ENCODE results near the gene S100A6.

DNA sequence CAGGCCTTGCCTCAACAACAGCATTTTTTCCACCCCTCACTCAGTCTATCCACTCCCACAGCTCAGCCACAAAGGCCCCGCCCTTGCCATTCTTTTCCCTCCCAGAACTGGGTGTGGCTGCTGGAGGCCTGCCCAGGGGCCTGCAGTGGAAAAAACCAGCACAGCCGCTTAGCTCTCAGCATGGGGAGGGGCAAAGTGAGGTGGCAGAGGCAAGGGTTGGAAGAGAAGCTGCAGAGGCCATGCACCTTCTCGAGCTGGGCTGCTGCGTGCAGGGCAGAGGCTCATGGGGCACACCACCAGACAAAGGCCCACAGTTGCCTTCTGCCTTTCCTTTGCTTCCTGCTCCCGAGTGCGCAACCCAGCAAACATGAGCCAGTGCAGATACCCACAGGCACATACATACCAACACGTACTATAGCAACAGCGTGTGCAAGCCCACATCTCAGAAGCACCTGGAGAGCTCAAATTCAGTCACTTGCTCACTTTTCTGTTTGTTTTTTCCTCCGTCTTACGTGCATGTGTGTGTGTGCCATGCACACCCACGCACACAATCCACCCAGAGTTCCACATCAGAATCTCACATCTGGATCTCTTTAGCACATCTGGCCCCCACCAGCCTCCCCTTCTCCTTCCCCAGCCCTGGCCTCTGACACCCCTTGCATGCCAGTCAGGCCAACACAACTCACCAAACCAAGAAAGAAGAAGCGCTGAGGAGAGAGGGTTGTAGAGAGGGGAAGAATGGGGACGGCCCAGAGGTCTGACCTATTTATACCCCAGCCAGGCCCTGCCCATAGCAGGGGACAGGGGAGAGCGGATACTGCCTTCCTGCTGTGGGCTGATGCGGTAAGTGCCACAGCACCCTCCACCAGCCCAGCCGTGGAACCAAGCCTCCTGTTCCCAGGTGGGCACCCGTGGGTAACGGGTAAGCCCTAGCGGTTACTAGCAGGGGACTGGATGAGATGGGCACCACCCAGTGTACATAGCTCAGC is 9.6 kb upstream of the S100A6 start, which contains the start of gene S100A4:
- TF ChIP-seq, protein P1, sequence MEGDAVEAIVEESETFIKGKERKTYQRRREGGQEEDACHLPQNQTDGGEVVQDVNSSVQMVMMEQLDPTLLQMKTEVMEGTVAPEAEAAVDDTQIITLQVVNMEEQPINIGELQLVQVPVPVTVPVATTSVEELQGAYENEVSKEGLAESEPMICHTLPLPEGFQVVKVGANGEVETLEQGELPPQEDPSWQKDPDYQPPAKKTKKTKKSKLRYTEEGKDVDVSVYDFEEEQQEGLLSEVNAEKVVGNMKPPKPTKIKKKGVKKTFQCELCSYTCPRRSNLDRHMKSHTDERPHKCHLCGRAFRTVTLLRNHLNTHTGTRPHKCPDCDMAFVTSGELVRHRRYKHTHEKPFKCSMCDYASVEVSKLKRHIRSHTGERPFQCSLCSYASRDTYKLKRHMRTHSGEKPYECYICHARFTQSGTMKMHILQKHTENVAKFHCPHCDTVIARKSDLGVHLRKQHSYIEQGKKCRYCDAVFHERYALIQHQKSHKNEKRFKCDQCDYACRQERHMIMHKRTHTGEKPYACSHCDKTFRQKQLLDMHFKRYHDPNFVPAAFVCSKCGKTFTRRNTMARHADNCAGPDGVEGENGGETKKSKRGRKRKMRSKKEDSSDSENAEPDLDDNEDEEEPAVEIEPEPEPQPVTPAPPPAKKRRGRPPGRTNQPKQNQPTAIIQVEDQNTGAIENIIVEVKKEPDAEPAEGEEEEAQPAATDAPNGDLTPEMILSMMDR (IDR thresholded peaks at IDR 0.05): no peak
- peak in 1 of 2 donors; percentile 31 for TF ChIP-seq POLR2A (IDR thresholded peaks at IDR 0.05)

Data from lower leg skin (tissue), 3 donors.